Skin of body (tissue), 2 donors: ENCODE data around the gene ALAS2. TPM values are rescaled to one million over a fixed set of nuclear protein-coding genes. Genes with fewer than 3 reads are reported as not detected.
"Not testable (repeated sequence)": the region's sequence is repeated elsewhere in the genome, so short reads cannot be mapped to it uniquely, and the experiment has no call there.

ENCODE experiments used
- DNase-seq: peaks from one replicate; lab custom pipeline; 2025; lab: John Stamatoyannopoulos, UW
- total RNA-seq: library from RNA; depleted of rRNA; stranded (reverse); fragments of >200 nt; gene quantifications from one replicate; pipeline ENCODE4 v1.2.3, GENCODE V29; 2014

The ALAS2 gene
- total RNA-seq: 164 TPM

GRCh38 chrX:55030271-55031205 lies at the start of gene ALAS2:
Gene ALAS2 (minus strand): TSS chrX:55030977. CDS start chrX:55026000, 4,977 bp downstream.
- DNase-seq: no peak

GRCh38 chrX:55074851-55075467 lies 44.2 kb upstream of the ALAS2 start, which contains the start of gene PAGE2B:
Gene PAGE2B (plus strand): TSS chrX:55075030. CDS start chrX:55076042, 1,012 bp downstream.
- no peak for DNase-seq

GRCh38 chrX:55072286-55072685 lies 41.5 kb upstream of the ALAS2 start:
- no peak for DNase-seq

- DNase-seq: not testable (repeated sequence)
These were observed 36.4 kb upstream of the ALAS2 start for GRCh38 chrX:55067180-55067579.

GRCh38 chrX:55057675-55058249 lies 27.0 kb upstream of the ALAS2 start:
- peak; percentile 23 for DNase-seq

GRCh38 chrX:55056820-55057674 lies 26.3 kb upstream of the ALAS2 start:
- DNase-seq: no peak

GRCh38 chrX:55050599-55050998 lies 19.8 kb upstream of the ALAS2 start:
- not testable (repeated sequence) for DNase-seq

GRCh38 chrX:55041514-55041913 lies 10.7 kb upstream of the ALAS2 start:
- no peak for DNase-seq

GRCh38 chrX:55039471-55039870 lies 8.7 kb upstream of the ALAS2 start:
- no peak for DNase-seq

- no peak for DNase-seq
These were observed 2.7 kb upstream of the ALAS2 start for GRCh38 chrX:55033429-55033828.

- DNase-seq: no peak
These were observed 1.5 kb downstream of the ALAS2 start for GRCh38 chrX:55029291-55029690.

GRCh38 chrX:55028611-55029010 lies 2.2 kb downstream of the ALAS2 start:
- DNase-seq: no peak

- DNase-seq: no peak
These were observed 2.7 kb downstream of the ALAS2 start for GRCh38 chrX:55028040-55028439.

GRCh38 chrX:55026840-55027239 lies 3.9 kb downstream of the ALAS2 start:
- no peak for DNase-seq

- DNase-seq: no peak
These were observed 4.6 kb downstream of the ALAS2 start for GRCh38 chrX:55026143-55026542.

GRCh38 chrX:55014897-55015299 lies 15.9 kb downstream of the ALAS2 start:
- DNase-seq: no peak

- DNase-seq: no peak
These were observed 19.5 kb downstream of the ALAS2 start for GRCh38 chrX:55011294-55011693.

- DNase-seq: no peak
These were observed 22.0 kb downstream of the ALAS2 start for GRCh38 chrX:55008571-55009358.

- no peak for DNase-seq
These were observed 23.1 kb downstream of the ALAS2 start for GRCh38 chrX:55007656-55008055.

- DNase-seq: no peak
These were observed 23.8 kb downstream of the ALAS2 start for GRCh38 chrX:55006827-55007621.
